ENCODE measurements around the gene PGLYRP1.

The PGLYRP1 gene

GRCh38 chr19:46014534-46014933 lies 8.3 kb downstream of the PGLYRP1 start:
- peak in 2 of 42 donors; percentile 19 to 32 for DNase-seq
- intact Hi-C loops (cut with DNase I) = loop anchor here (10.0 kb wide), 1 partner anchor 130 kb away; the partner anchor contains the start of gene IRF2BP1

GRCh38 chr19:46009530-46010510 lies 13.0 kb downstream of the PGLYRP1 start:
- peak; percentile 53 to 94 (median 85) for DNase-seq
- intact Hi-C loops (cut with DNase I) = loop anchor here (5.0 to 10.0 kb wide), 2 partner anchors 53 to 125 kb away; partner anchors contain the start of gene IRF2BP1

GRCh38 chr19:46006411-46006810 lies 16.4 kb downstream of the PGLYRP1 start:
- intact Hi-C loops (cut with DNase I) = loop anchor here (5.0 kb wide), 1 partner anchor 49 kb away; no protein-coding TSS in a partner anchor
- DNase-seq = no peak

GRCh38 chr19:46002678-46003275 lies 20.1 kb downstream of the PGLYRP1 start:
- intact Hi-C loops (cut with DNase I) = no loop called here
- no peak for DNase-seq

GRCh38 chr19:46000491-46001246 lies 22.2 kb downstream of the PGLYRP1 start:
- peak; percentile 70 to 94 (median 85) for DNase-seq
- intact Hi-C loops (cut with DNase I) = no loop called here

- peak; percentile 41 to 90 (median 75) for DNase-seq
- intact Hi-C loops (cut with DNase I) = no loop called here
Observed at GRCh38 chr19:45999653-46000121, 23.2 kb downstream of the PGLYRP1 start.

GRCh38 chr19:45998834-45999233 lies 24.0 kb downstream of the PGLYRP1 start:
- intact Hi-C loops (cut with DNase I) = no loop called here
- DNase-seq = no peak

GRCh38 chr19:45996933-45997332 lies 25.9 kb downstream of the PGLYRP1 start:
- no peak for DNase-seq
- intact Hi-C loops (cut with DNase I) = no loop called here

GRCh38 chr19:45995715-45996385 lies 27.0 kb downstream of the PGLYRP1 start:
- intact Hi-C loops (cut with DNase I) = no loop called here
- DNase-seq = no peak

- intact Hi-C loops (cut with DNase I) = no loop called here
- peak; percentile 93 to 99 (median 97) for DNase-seq
Observed at GRCh38 chr19:45994998-45995714, 27.7 kb downstream of the PGLYRP1 start, which contains the start of gene CCDC61. CCDC61 (plus strand) TSS chr19:45995467; CDS start chr19:46003019, 7,552 bp downstream.

GRCh38 chr19:45994456-45994997 lies 28.3 kb downstream of the PGLYRP1 start:
- DNase-seq = no peak
- intact Hi-C loops (cut with DNase I) = no loop called here

GRCh38 chr19:45990113-45990728 lies 32.6 kb downstream of the PGLYRP1 start:
- intact Hi-C loops (cut with DNase I) = no loop called here
- peak in 6 of 42 donors; percentile 22 to 62 (median 48) for DNase-seq

- DNase-seq = no peak
- intact Hi-C loops (cut with DNase I) = no loop called here
Observed at GRCh38 chr19:45985321-45985720, 37.5 kb downstream of the PGLYRP1 start.

- intact Hi-C loops (cut with DNase I) = no loop called here
- peak in 3 of 42 donors; percentile 33 to 52 (median 42) for DNase-seq
Observed at GRCh38 chr19:45981350-45981749, 41.5 kb downstream of the PGLYRP1 start.

GRCh38 chr19:45978156-45978555 lies 44.7 kb downstream of the PGLYRP1 start:
- intact Hi-C loops (cut with DNase I) = no loop called here
- no peak for DNase-seq

GRCh38 chr19:45976178-45976577 lies 46.7 kb downstream of the PGLYRP1 start:
- intact Hi-C loops (cut with DNase I) = no loop called here
- DNase-seq = peak; percentile 47 to 88 (median 75)
